Measurements from ENCODE around the gene FIGNL1.

The FIGNL1 gene

GRCh38 chr7:50425318-50425717 lies 24.8 kb downstream of the FIGNL1 start:
- H3K27me3 ChIP-seq (replicated peaks) = no peaks in the 10 kb centered on the region
- H3K4me3 ChIP-seq (ENCODE audit: low read depth, low read length) = no peak overlapping the region
- H3K27ac ChIP-seq = no peak overlapping the region
- no peak for DNase-seq
- in situ Hi-C loops (cut with HindIII; ENCODE audit: low pct_ligation_motif_present, low sequenced_read_pairs) = no loop called here
- no peaks in the 10 kb centered on the region for H3K36me3 ChIP-seq (replicated peaks)
- no peak for TF ChIP-seq CTCF (IDR thresholded peaks at IDR 0.05; ENCODE audit: low read depth, low read length, missing control alignments)

GRCh38 chr7:50423860-50424259 lies 26.3 kb downstream of the FIGNL1 start:
- Histone ChIP-seq H3K27ac (no peak overlapping the region), H3K4me3 (ENCODE audit: low read depth, low read length) (no peak overlapping the region), H3K36me3 (replicated peaks) (no peaks in the 10 kb centered on the region), H3K27me3 (replicated peaks) (no peaks in the 10 kb centered on the region)
- in situ Hi-C loops (cut with HindIII; ENCODE audit: low pct_ligation_motif_present, low sequenced_read_pairs) = no loop called here
- DNase-seq = no peak
- no peak for TF ChIP-seq CTCF (IDR thresholded peaks at IDR 0.05; ENCODE audit: low read depth, low read length, missing control alignments)

GRCh38 chr7:50422858-50423257 lies 27.3 kb downstream of the FIGNL1 start:
- Histone ChIP-seq H3K27me3 (replicated peaks) (no peaks in the 10 kb centered on the region), H3K4me3 (ENCODE audit: low read depth, low read length) (no peak overlapping the region), H3K36me3 (replicated peaks) (no peaks in the 10 kb centered on the region), H3K27ac (no peak overlapping the region)
- no peak for DNase-seq
- in situ Hi-C loops (cut with HindIII; ENCODE audit: low pct_ligation_motif_present, low sequenced_read_pairs) = no loop called here
- TF ChIP-seq CTCF (IDR thresholded peaks at IDR 0.05; ENCODE audit: low read depth, low read length, missing control alignments) = no peak

GRCh38 chr7:50421043-50421442 lies 29.1 kb downstream of the FIGNL1 start:
- TF ChIP-seq CTCF (IDR thresholded peaks at IDR 0.05; ENCODE audit: low read depth, low read length, missing control alignments) = no peak
- DNase-seq = no peak
- H3K36me3 ChIP-seq (replicated peaks) = no peaks in the 10 kb centered on the region
- H3K27me3 ChIP-seq (replicated peaks) = no peaks in the 10 kb centered on the region
- in situ Hi-C loops (cut with HindIII; ENCODE audit: low pct_ligation_motif_present, low sequenced_read_pairs) = no loop called here
- H3K27ac ChIP-seq = no peak overlapping the region
- no peak overlapping the region for H3K4me3 ChIP-seq (ENCODE audit: low read depth, low read length)

GRCh38 chr7:50418526-50419290 lies 31.4 kb downstream of the FIGNL1 start:
- no peak overlapping the region for H3K4me3 ChIP-seq (ENCODE audit: low read depth, low read length)
- in situ Hi-C loops (cut with HindIII; ENCODE audit: low pct_ligation_motif_present, low sequenced_read_pairs) = no loop called here
- no peaks in the 10 kb centered on the region for H3K36me3 ChIP-seq (replicated peaks)
- TF ChIP-seq CTCF (IDR thresholded peaks at IDR 0.05; ENCODE audit: low read depth, low read length, missing control alignments) = no peak
- no peak overlapping the region for H3K27ac ChIP-seq
- H3K27me3 ChIP-seq (replicated peaks) = no peaks in the 10 kb centered on the region
- no peak for DNase-seq

GRCh38 chr7:50418086-50418515 lies 32.0 kb downstream of the FIGNL1 start:
- in situ Hi-C loops (cut with HindIII; ENCODE audit: low pct_ligation_motif_present, low sequenced_read_pairs) = no loop called here
- Histone ChIP-seq H3K4me3 (ENCODE audit: low read depth, low read length) (no peak overlapping the region), H3K27me3 (replicated peaks) (no peaks in the 10 kb centered on the region), H3K36me3 (replicated peaks) (no peaks in the 10 kb centered on the region), H3K27ac (no peak overlapping the region)
- peak; percentile 97 for TF ChIP-seq CTCF (IDR thresholded peaks at IDR 0.05; ENCODE audit: low read depth, low read length, missing control alignments)
- peak; percentile 80 for DNase-seq

All from brain microvascular endothelial cell (primary cell).